OCI-M1 (cell line): ENCODE results near the gene KLF18.
"Not testable (repeated sequence)": the region's sequence is repeated elsewhere in the genome, so short reads cannot be mapped to it uniquely, and the experiment has no call there.

Experiments
- DNase-seq: peaks from one replicate; lab custom pipeline; 2025; lab: John Stamatoyannopoulos, UW

The KLF18 gene

GRCh38 chr1:44120398-44120949, 21.0 kb downstream of the KLF18 start:
- no peak for DNase-seq

DNA sequence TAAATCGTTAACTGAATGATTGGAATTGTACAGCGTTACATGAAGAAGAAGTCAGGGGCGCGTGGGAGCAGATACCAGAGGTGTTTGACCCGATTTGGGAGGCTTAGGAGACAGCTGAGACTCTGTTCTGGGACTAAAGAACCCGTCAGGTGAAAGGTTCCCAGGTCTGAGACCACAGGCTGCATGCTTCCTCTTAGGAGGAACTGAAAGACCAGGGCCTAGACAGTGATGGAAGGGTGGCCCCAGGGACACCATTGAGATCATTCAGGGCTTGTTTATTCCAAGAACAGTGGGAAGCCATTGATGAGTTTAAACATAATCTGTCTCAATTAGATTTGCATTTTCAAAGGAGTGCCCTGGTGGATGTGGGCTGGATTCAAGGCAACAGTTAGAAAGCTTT, 21.9 kb downstream of the KLF18 start:
- no peak for DNase-seq

GRCh38 chr1:44118682-44119081, 22.7 kb downstream of the KLF18 start, which contains the start of gene KLF17:
Gene KLF17, plus strand, starts transcription at chr1:44118821. Its CDS starts 87 bp downstream, at chr1:44118908.
- DNase-seq, result no peak

GRCh38 chr1:44117272-44117671, 24.2 kb downstream of the KLF18 start:
- DNase-seq, result not testable (repeated sequence)

DNA sequence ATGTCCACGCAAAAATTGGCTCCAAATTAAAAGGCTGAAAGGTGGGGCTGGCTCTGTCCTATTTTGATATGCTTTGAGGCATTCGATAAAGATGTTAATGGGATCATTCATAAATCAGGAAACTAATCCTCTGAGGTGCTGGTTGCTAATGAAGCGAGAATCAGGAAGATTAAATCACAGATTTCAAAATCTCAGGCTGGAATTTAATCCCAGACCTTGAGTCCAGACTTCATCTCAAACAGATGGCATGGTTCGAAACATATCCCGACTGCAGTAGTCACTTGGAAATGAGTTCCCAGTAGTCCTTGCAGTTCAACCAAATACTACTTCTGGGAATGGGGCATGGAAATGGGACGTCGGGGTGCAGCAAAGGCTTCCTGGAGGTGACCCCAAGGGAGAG, 27.3 kb downstream of the KLF18 start:
- DNase-seq, result no peak

DNA sequence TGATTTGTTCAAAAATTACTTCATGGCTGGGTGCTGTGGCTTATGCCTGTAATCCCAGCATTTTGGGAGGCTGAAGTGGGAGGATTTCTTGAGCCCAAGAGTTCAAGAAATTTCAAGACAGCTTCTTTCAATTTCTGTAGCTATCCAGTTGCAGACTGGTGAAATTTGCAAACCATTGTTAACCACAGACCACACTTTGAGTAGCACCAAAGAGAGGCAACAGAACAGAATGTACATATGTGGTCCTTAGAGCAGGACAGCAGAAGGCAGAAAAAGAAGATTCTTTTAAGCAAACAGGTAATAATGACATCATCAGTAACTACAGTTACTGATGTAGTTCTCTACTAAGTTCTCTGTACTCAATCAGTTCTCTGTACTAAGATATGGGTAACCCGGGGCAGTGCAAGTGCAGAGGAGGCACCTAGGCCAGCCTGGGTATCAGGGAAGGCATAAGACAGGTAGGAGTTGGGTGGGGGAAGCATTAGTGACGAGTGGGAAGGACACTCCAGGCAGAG, 28.3 kb downstream of the KLF18 start:
- no peak for DNase-seq

DNA sequence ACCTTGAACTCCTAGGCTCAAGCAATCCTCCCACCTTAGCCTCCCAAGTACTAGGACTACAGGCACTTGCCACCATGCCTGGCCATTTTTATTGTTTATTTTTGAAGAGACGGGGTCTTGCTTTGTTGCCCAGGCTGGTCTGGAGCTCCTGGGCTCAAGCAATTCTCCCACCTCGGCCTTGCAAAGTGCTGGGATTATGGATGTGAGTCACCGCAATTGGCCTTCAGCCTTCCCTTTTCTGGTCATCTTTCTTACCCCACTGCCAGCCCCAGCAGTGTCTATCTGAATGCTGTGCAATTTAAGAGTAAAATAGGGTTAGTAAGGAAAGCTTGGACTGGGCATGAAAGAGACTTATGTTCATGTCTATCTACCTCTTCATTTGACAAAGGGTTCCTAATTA, 28.9 kb downstream of the KLF18 start:
- DNase-seq, result no peak

GRCh38 chr1:44111861-44112260, 29.6 kb downstream of the KLF18 start:
- DNase-seq, result no peak

DNA sequence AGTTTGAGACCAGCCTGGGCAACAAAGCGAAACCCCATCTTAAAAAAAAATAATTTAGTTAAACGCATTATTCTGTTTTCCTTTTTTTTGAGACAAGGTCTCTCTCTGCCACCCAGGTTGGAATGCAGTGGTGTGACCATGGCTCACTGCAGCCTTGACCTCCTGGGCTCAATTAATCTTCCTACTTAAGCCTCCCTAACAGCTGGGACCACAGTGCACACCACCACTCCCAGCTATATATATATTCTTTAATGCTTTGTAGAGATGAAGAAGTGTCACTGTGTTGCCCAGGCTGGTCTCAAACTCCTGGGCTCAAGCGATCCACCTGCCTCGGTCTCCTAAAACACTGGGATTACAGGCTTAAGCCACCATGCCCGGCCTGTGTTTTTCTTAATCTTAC, 30.5 kb downstream of the KLF18 start:
- DNase-seq, result no peak

DNA sequence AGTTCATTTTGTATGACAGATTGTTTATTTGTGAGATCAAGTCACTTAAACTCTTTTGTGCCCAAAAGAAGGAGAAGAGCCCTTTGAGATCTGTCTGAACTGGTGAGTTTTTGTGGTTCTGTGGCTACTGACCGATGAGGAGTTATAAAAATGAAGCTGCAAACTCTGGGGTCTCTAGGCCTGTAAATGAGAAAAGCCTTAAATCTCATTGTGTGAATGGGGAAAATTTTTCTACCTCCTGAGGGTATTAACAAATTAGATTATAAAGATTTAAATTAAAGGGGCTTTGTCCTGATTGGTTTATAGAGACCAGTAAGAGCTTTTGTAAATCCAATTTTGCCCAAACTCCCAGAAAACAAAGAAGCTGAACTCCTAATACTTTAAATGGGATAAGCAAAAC, 32.5 kb downstream of the KLF18 start:
- DNase-seq, result no peak

DNA sequence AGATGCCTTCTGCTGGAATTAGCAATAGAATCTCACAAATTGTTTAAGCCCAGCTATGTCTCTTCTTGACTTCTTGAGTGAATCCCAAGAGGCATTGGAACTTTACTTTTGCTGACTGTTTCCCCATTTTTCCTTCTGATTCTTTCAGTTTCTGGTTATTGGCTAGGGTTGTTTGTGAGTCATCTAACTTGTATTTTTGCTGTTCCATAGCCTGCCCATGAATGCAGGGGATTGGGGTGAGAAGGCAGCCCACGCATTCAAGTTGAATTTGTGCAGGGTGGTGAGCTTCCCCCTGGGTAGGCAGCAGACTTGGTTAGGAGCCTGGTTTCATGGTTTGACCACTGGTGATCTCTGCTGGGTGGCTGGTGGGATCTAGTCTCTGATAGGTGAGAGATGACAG, 33.2 kb downstream of the KLF18 start:
- DNase-seq, result no peak

DNA sequence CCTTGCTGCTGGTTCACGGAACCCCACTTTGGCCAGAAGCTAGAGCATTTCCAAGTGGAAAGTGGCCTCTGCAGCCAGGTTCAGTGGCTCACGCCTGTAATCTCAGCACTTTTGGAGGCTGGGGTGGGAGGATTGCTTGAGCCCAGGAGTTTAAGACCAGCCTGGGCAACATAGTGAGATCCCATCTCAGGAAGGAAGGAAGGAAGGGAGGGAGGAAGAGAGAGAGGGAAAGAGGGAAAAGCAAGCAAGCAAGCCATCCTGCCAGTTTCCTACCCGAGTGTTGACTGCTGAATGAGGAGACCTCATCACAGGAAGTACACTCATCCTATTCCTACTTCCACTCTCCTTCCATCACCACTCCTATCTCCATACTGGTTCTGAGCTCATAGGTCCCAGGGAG, 35.6 kb downstream of the KLF18 start:
- no peak for DNase-seq

DNA sequence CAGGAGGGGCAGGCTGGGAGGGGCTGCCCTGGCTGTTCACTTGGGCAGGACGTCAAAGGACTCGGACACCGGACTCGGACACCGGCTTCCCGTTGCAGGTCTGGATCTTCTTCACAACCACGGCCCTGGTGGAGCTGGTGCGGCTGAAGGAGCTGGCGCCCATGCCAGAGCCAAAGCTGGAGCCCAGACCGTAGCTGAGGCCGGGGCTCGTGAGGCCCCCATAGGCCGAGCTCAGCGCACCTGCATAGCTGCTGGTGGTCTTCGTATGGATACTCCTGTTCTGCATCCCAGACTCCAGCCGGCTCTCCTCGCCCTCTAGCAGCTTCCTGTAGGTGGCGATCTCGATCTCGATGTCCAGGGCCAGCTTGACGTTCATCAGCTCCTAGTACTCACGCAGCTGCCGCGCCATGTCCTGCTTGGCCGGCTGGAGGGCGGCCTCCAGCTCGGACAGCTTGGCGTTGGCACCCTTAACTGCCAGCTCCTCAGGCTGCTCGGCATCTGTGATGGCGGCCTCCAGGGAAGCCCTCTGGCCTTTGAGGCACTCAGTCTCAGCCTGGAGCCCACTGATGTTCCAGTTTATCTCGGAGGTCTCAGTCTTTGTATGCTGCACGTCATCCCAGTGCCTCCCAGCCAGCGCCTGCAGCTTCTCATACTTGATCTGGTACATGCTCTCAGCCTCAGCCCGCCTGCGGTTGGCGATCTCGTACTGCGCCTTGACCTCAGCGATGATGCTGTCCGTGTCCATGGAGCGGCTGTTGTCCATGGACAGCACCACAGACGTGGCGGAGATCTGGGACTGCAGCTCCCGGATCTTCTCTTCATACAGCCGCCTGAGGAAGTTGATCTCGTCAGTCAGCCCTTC, 37.9 kb downstream of the KLF18 start:
- DNase-seq, result no peak

DNA sequence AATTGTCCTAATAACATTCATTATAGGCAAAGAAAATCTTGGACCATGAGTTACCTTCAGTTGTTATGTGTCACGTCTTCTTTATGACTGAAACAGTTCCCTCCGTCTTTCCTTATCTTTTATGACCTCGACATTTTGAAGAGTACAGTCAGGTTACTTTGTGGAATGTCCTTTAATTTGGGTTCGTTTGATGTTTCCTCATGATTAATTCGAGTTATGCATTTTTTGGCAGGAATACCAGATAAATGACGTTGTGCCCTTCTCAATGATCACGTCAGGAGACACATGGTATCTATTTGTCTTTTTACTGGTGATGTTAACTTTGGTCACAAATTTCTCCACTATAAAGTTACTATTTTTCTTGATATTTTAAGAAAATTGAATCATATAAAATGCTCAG, 40.1 kb downstream of the KLF18 start:
- no peak for DNase-seq

DNA sequence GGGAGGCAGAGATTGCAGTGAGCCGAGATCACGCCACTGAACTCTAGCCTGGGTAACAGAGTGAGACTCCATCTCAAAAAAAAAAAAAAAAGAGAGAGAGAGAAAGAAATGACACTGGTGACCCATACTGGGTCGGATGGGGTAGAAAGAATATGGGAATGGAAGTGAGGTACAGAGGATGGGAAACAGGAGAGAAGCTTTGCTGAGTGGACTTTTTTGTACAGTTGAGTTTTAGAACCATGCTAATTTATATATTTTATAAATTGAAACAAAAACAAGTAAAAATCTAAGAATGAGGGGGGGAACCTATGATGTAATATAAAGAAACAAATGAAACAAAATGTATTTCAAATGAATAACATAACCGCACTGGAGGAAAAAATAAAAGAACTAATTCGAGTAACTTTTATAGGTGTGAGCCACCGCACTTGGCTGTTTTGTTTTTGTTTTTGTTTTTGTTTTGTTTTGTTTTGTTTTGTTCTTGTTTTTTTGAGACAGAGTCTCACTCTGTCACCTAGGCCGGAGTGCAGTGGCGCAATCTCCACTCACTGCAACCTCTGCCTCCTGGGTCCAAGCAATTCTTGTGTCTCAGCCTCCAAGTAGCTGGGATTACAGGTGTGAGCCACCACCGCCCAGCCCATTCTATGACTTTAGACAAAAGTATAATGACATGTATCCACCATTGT, 41.1 kb downstream of the KLF18 start:
- no peak for DNase-seq

DNA sequence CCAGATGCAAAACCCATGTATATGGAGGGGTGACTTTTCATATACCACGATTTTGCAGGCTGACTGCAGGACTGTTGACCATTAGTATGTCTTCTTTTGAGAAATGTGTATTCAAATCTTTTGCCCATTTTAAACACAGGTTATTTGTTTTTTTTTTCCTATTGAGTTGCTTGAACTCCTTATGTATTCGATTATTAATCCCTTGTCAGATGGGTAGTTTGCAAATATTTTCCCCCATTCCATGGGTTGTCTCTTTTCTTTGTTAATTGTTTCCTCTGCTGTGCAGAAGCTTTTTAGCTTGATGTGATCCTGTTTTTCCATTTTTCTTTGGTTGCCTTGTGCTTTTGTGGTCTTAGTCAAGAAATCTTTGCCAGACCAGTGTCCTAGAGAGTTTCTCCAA, 47.4 kb downstream of the KLF18 start:
- DNase-seq, result no peak

GRCh38 chr1:44090429-44091252, 50.8 kb downstream of the KLF18 start:
- DNase-seq, result no peak

DNA sequence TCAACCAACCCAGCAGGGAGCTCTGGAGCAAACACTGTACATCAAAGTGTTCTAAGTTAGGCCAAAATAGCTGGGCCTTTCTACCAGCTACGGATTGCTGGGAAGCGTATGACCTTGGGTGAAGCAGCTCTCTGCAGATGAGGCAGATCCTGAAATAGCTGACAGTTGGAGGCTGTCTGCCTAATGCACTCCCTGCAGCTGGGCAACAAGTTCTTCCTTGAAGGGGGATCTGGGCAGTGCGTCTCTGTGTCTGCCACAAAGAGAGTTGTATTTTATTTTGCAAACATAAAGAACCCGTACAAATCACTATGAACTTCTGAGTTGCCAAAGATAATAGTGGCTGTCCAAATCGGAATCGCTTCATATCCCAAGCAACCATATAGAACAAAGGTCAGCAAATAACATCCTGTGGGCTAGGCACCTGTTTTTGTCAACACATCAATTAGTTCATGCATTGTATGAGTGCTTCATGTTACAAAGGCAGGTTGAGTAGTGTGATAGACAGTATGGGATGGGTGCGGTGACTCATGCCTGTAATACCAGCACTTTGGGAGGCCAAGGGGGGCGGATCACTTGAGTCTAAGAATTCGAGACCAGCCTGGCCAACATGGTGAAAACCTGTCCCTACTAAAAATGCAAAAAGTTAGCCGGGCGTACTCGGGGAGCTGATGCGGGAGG, 51.9 kb downstream of the KLF18 start:
- no peak for DNase-seq
